Effector memory CD8-positive, alpha-beta T cell (primary cell): ENCODE measurements around the gene TBC1D22A.

Source experiments
- ATAC-seq: fragments of 150-1000 bp; cut with Tn5 transposase; replicated peaks from 2 replicates; pipeline ENCODE4 v1.10.0; 2021; ENCODE audit warnings: mild to moderate bottlenecking, moderate library complexity
- DNase-seq, 3 experiments: peaks; one replicate each; pipeline ENCODE4 v3.0.0; 2021
- H3K27ac Mint-ChIP-seq, 2 donors: one replicate each; pipeline ENCODE4 v1.8.0; 2022; ENCODE audit warnings: mild to moderate bottlenecking in 2 of 2, mixed read lengths in 2 of 2, moderate library complexity in 2 of 2
- H3K27me3 Mint-ChIP-seq, 2 donors: one replicate each; pipeline ENCODE4 v1.8.0; 2022; ENCODE audit warnings: mixed read lengths in 2 of 2
- H3K36me3 Mint-ChIP-seq: one replicate; pipeline ENCODE4 v1.8.0; 2022; ENCODE audit warnings: mild to moderate bottlenecking, moderate library complexity, mixed read lengths; ENCODE audit not compliant: insufficient read depth
- H3K4me1 Mint-ChIP-seq, 2 donors: one replicate each; pipeline ENCODE4 v1.8.0; 2022; ENCODE audit warnings: low read depth in 2 of 2, mixed read lengths in 2 of 2
- H3K4me3 Mint-ChIP-seq, 2 donors: one replicate each; pipeline ENCODE4 v1.8.0; 2022; ENCODE audit warnings: mild to moderate bottlenecking in 2 of 2, mixed read lengths in 2 of 2, moderate library complexity in 2 of 2
- H3K9me3 Mint-ChIP-seq, 2 donors: one replicate each; pipeline ENCODE4 v1.8.0; 2022; ENCODE audit warnings: mixed read lengths in 2 of 2

Gene TBC1D22A

GRCh38 chr22:46763051-46763705 lies 728 bp downstream of the TBC1D22A start:
- Mint-ChIP-seq H3K36me3 (peaks cover 36% of the 10 kb centered on the region), H3K4me1 (peaks cover 54 to 62% of the 10 kb centered on the region in 2 donors), H3K9me3 (no peaks in the 10 kb centered on the region), H3K4me3 (peak overlapping the region; percentile 98 to 99), H3K27ac (peak overlapping the region; percentile 100), H3K27me3 (no peaks in the 10 kb centered on the region)
- peak; percentile 42 to 64 (median 62) for DNase-seq
- peak; percentile 76 for ATAC-seq

GRCh38 chr22:46764140-46764680 lies 1.8 kb downstream of the TBC1D22A start:
- H3K4me1 Mint-ChIP-seq, result peaks cover 51 to 64% of the 10 kb centered on the region in 2 donors
- no peaks in the 10 kb centered on the region for H3K9me3 Mint-ChIP-seq
- ATAC-seq, result no peak
- H3K4me3 Mint-ChIP-seq, result peak overlapping the region; percentile 98 to 99
- no peaks in the 10 kb centered on the region for H3K27me3 Mint-ChIP-seq
- no peak for DNase-seq
- H3K27ac Mint-ChIP-seq, result peak overlapping the region; percentile 100
- H3K36me3 Mint-ChIP-seq, result peaks cover 45% of the 10 kb centered on the region

GRCh38 chr22:46764779-46765485 lies 2.5 kb downstream of the TBC1D22A start:
- peaks cover 59 to 72% of the 10 kb centered on the region in 2 donors for H3K4me1 Mint-ChIP-seq
- H3K27ac Mint-ChIP-seq, result peak overlapping the region; percentile 100
- H3K4me3 Mint-ChIP-seq, result peak overlapping the region; percentile 98 to 99
- peaks cover 50% of the 10 kb centered on the region for H3K36me3 Mint-ChIP-seq
- H3K9me3 Mint-ChIP-seq, result no peaks in the 10 kb centered on the region
- H3K27me3 Mint-ChIP-seq, result no peaks in the 10 kb centered on the region
- no peak for ATAC-seq
- no peak for DNase-seq

- peak overlapping the region in 1 of 2 donors; percentile 22 for H3K4me3 Mint-ChIP-seq
- no peak for DNase-seq
- peak overlapping the region; percentile 82 to 100 for H3K27ac Mint-ChIP-seq
- no peaks in the 10 kb centered on the region for H3K9me3 Mint-ChIP-seq
- H3K36me3 Mint-ChIP-seq, result peaks cover 50% of the 10 kb centered on the region
- H3K4me1 Mint-ChIP-seq, result peaks cover 63 to 77% of the 10 kb centered on the region in 2 donors
- no peak for ATAC-seq
- no peaks in the 10 kb centered on the region for H3K27me3 Mint-ChIP-seq
These were observed 4.2 kb downstream of the TBC1D22A start for GRCh38 chr22:46766611-46767010.

GRCh38 chr22:46767249-46767985 lies 5.0 kb downstream of the TBC1D22A start:
- DNase-seq (no peak), ATAC-seq (no peak)
- Mint-ChIP-seq H3K4me1 (peaks cover 57 to 69% of the 10 kb centered on the region in 2 donors), H3K9me3 (no peaks in the 10 kb centered on the region), H3K27ac (peak overlapping the region; percentile 82 to 91), H3K27me3 (no peaks in the 10 kb centered on the region), H3K4me3 (peak overlapping the region in 1 of 2 donors; percentile 11), H3K36me3 (peaks cover 42% of the 10 kb centered on the region)

GRCh38 chr22:46769191-46769675 lies 6.8 kb downstream of the TBC1D22A start:
- H3K4me1 Mint-ChIP-seq, result peaks cover 55 to 64% of the 10 kb centered on the region in 2 donors
- ATAC-seq (no peak), DNase-seq (no peak)
- peak overlapping the region; percentile 82 to 91 for H3K27ac Mint-ChIP-seq
- H3K36me3 Mint-ChIP-seq, result peaks cover 32% of the 10 kb centered on the region
- peak overlapping the region in 1 of 2 donors; percentile 67 for H3K4me3 Mint-ChIP-seq
- no peaks in the 10 kb centered on the region for H3K9me3 Mint-ChIP-seq
- H3K27me3 Mint-ChIP-seq, result no peaks in the 10 kb centered on the region

- ATAC-seq (no peak), DNase-seq (no peak)
- H3K9me3 Mint-ChIP-seq, result no peaks in the 10 kb centered on the region
- peaks cover 28% of the 10 kb centered on the region for H3K36me3 Mint-ChIP-seq
- H3K4me3 Mint-ChIP-seq, result peak overlapping the region in 1 of 2 donors; percentile 67
- no peaks in the 10 kb centered on the region for H3K27me3 Mint-ChIP-seq
- peaks cover 54 to 64% of the 10 kb centered on the region in 2 donors for H3K4me1 Mint-ChIP-seq
- H3K27ac Mint-ChIP-seq, result peak overlapping the region; percentile 82 to 91
These were observed 7.3 kb downstream of the TBC1D22A start for GRCh38 chr22:46769706-46770105.

GRCh38 chr22:46770151-46770641 lies 7.7 kb downstream of the TBC1D22A start:
- no peak for ATAC-seq

GRCh38 chr22:46770726-46771125 lies 8.3 kb downstream of the TBC1D22A start:
- Mint-ChIP-seq H3K9me3 (no peaks in the 10 kb centered on the region), H3K27me3 (no peaks in the 10 kb centered on the region), H3K36me3 (peaks cover 30% of the 10 kb centered on the region), H3K27ac (peak overlapping the region; percentile 82 to 91), H3K4me3 (peak overlapping the region in 1 of 2 donors; percentile 67), H3K4me1 (peaks cover 58 to 66% of the 10 kb centered on the region in 2 donors)
- DNase-seq (no peak), ATAC-seq (no peak)

More at GRCh38 chr22:46770151-46770641, 7.7 kb downstream of the TBC1D22A start:
- Mint-ChIP-seq H3K27ac (peak overlapping the region; percentile 82 to 91), H3K27me3 (no peaks in the 10 kb centered on the region), H3K4me3 (peak overlapping the region in 1 of 2 donors; percentile 67), H3K36me3 (peaks cover 29% of the 10 kb centered on the region), H3K9me3 (no peaks in the 10 kb centered on the region), H3K4me1 (peaks cover 55 to 66% of the 10 kb centered on the region in 2 donors)
- DNase-seq, result no peak

GRCh38 chr22:46773076-46773475 lies 10.6 kb downstream of the TBC1D22A start:
- H3K27me3 Mint-ChIP-seq, result no peaks in the 10 kb centered on the region
- H3K36me3 Mint-ChIP-seq, result peaks cover 28% of the 10 kb centered on the region
- peaks cover 67 to 74% of the 10 kb centered on the region in 2 donors for H3K4me1 Mint-ChIP-seq
- H3K27ac Mint-ChIP-seq, result peak overlapping the region; percentile 92 to 97
- DNase-seq (no peak), ATAC-seq (no peak)
- no peaks in the 10 kb centered on the region for H3K9me3 Mint-ChIP-seq
- H3K4me3 Mint-ChIP-seq, result no peak overlapping the region

- Mint-ChIP-seq H3K9me3 (no peaks in the 10 kb centered on the region), H3K4me3 (peak overlapping the region; percentile 31 to 66), H3K36me3 (peaks cover 17% of the 10 kb centered on the region), H3K27ac (peak overlapping the region; percentile 92 to 97), H3K27me3 (no peaks in the 10 kb centered on the region), H3K4me1 (peaks cover 64 to 68% of the 10 kb centered on the region in 2 donors)
- ATAC-seq (peak; percentile 54), DNase-seq (no peak)
These were observed 12.0 kb downstream of the TBC1D22A start for GRCh38 chr22:46774253-46774979.
